HepG2 (cell line): ENCODE results near the gene FIZ1. TPM values are rescaled to one million over a fixed set of nuclear protein-coding genes. Genes with fewer than 3 reads are reported as not detected.
A peak's percentile ranks its signal among the peaks of the same experiment; 100 is the strongest.

ENCODE experiments used
- CBFB ChIP-seq: sonication (generic); formaldehyde crosslinking; IDR thresholded peaks from 2 replicates; pipeline ENCODE4 v1.4.0; 2020; ENCODE audit warnings: missing genetic modification reagents
- CCAR2 ChIP-seq: fragments of 200-400 bp; formaldehyde crosslinking; optimal IDR thresholded peaks from 2 replicates; pipeline ENCODE3; 2018; ENCODE audit warnings: low read depth, mild to moderate bottlenecking, low read length, moderate library complexity
- CHCHD3 ChIP-seq: sonication (generic); formaldehyde crosslinking; IDR thresholded peaks from 2 replicates; pipeline ENCODE4 v1.8.0; 2022; ENCODE audit warnings: mild to moderate bottlenecking, missing genetic modification reagents, moderate library complexity
- DMAP1 ChIP-seq: IDR thresholded peaks from 2 replicates; pipeline ENCODE4 v1.6.1; 2016
- FOXO1 ChIP-seq: sonication (generic); formaldehyde crosslinking; IDR thresholded peaks from 2 replicates; pipeline ENCODE4 v1.4.0; 2020; ENCODE audit warnings: missing genetic modification reagents
- GABPB1 ChIP-seq: IDR thresholded peaks from 2 replicates; pipeline ENCODE4 v1.6.1; 2016; ENCODE audit warnings: mild to moderate bottlenecking, missing genetic modification reagents, moderate library complexity, missing compliant biosample characterization
- GATAD2A ChIP-seq: IDR thresholded peaks from 2 replicates; pipeline ENCODE4 v1.6.1; 2016
- GTF3A ChIP-seq: sonication (generic); formaldehyde crosslinking; conservative IDR thresholded peaks from 2 replicates; pipeline ENCODE4 v1.4.0; 2020; ENCODE audit warnings: mild to moderate bottlenecking, missing genetic modification reagents
- GZF1 ChIP-seq: sonication (generic); formaldehyde crosslinking; IDR thresholded peaks from 2 replicates; pipeline ENCODE4 v1.5.1; 2020; ENCODE audit warnings: mild to moderate bottlenecking, missing genetic modification reagents
- IRX3 ChIP-seq: sonication (generic); formaldehyde crosslinking; IDR thresholded peaks from 2 replicates; pipeline ENCODE4 v1.8.1; 2023; ENCODE audit warnings: mild to moderate bottlenecking, low read depth, missing genetic modification reagents, borderline replicate concordance
- MXD4 ChIP-seq: IDR thresholded peaks from 2 replicates; pipeline ENCODE4 v1.6.1; 2016; ENCODE audit warnings: mild to moderate bottlenecking, missing biosample characterization, missing genetic modification reagents
- NFATC3 ChIP-seq: sonication (generic); formaldehyde crosslinking; IDR thresholded peaks from 2 replicates; pipeline ENCODE4 v1.5.1; 2020; ENCODE audit warnings: mild to moderate bottlenecking, missing genetic modification reagents
- NFYC ChIP-seq: IDR thresholded peaks from 2 replicates; pipeline ENCODE4 v1.6.1; 2016; ENCODE audit warnings: missing genetic modification reagents, missing compliant biosample characterization
- POGZ ChIP-seq: sonication (generic); formaldehyde crosslinking; IDR thresholded peaks from 2 replicates; pipeline ENCODE4 v1.4.0; 2020; ENCODE audit warnings: mild to moderate bottlenecking, missing genetic modification reagents
- RNF2 ChIP-seq: fragments of 450-650 bp; conservative IDR thresholded peaks from 2 replicates; pipeline ENCODE4 v1.6.1; 2016; ENCODE audit warnings: low read depth
- SALL1 ChIP-seq: sonication (generic); formaldehyde crosslinking; IDR thresholded peaks from 2 replicates; pipeline ENCODE4 v1.8.0; 2022; ENCODE audit warnings: mild to moderate bottlenecking, missing genetic modification reagents
- SALL2 ChIP-seq: sonication (generic); formaldehyde crosslinking; IDR thresholded peaks from 2 replicates; pipeline ENCODE4 v1.8.1; 2023; ENCODE audit warnings: mild to moderate bottlenecking, missing genetic modification reagents, inconsistent platforms
- SATB2 ChIP-seq: sonication (generic); formaldehyde crosslinking; IDR thresholded peaks from 2 replicates; pipeline ENCODE4 v1.5.0; 2020; ENCODE audit warnings: missing genetic modification reagents
- TARDBP ChIP-seq: sonication (generic); formaldehyde crosslinking; IDR thresholded peaks from 2 replicates; pipeline ENCODE4 v1.8.0; 2022; ENCODE audit warnings: mild to moderate bottlenecking, missing genetic modification reagents
- ZBTB8A ChIP-seq: sonication (generic); formaldehyde crosslinking; IDR thresholded peaks from 2 replicates; pipeline ENCODE4 v1.4.0; 2020; ENCODE audit warnings: mild to moderate bottlenecking, low read depth, missing genetic modification reagents, borderline replicate concordance
- ZNF235 ChIP-seq: sonication (generic); formaldehyde crosslinking; IDR thresholded peaks from 2 replicates; pipeline ENCODE4 v1.8.1; 2023; ENCODE audit warnings: mild to moderate bottlenecking, missing genetic modification reagents, borderline replicate concordance
- ZNF24 ChIP-seq: fragments of 450-650 bp; IDR thresholded peaks from 2 replicates; pipeline ENCODE4 v1.6.1; 2017; ENCODE audit warnings: antibody characterized with exemption, mild to moderate bottlenecking
- polyA plus RNA-seq, 8 experiments: library from polyadenylated mRNA; depleted of rRNA in 3 of 8; stranded (reverse) in 7 of 8; unstranded in 1 of 8; fragments of >200 nt; fragmentation: Illumina TruSeq in 4 of 8; extraction: Trizol in 4 of 8; gene quantifications; 2 replicates each; pipeline versions ENCODE4 v1.2.1 to v1.2.3, GENCODE V29; 2011 to 2016; ENCODE audit warnings: low read depth in 4 of 8, missing spikeins in 1 of 8, mixed read lengths in 1 of 8; ENCODE audit not compliant: insufficient read depth in 1 of 8
- total RNA-seq, 5 experiments: library from RNA; depleted of rRNA; stranded (reverse); fragments of >200 nt; fragmentation: Illumina TruSeq; extraction: Trizol; gene quantifications; 2 replicates each; pipeline ENCODE4 v1.2.3, GENCODE V29; 2016; ENCODE audit warnings: low read depth in 1 of 5
- TF ChIP-seq, protein P1 (sequence below): sonication (generic); formaldehyde crosslinking; IDR thresholded peaks from 2 replicates; pipeline ENCODE4 v1.4.0; 2020; ENCODE audit warnings: low read depth, missing genetic modification reagents
- TF ChIP-seq, protein P2 (sequence below): sonication (generic); formaldehyde crosslinking; IDR thresholded peaks from 2 replicates; pipeline ENCODE4 v1.5.0; 2020; ENCODE audit warnings: missing genetic modification reagents
- TF ChIP-seq, protein P3 (sequence below): sonication (generic); formaldehyde crosslinking; IDR thresholded peaks from 2 replicates; pipeline ENCODE4 v1.4.0; 2020; ENCODE audit warnings: missing genetic modification reagents
- TF ChIP-seq, protein P4 (sequence below): sonication (generic); formaldehyde crosslinking; IDR thresholded peaks from 2 replicates; pipeline ENCODE4 v1.4.0; 2020; ENCODE audit warnings: missing genetic modification reagents

The FIZ1 gene
- total and polyA plus RNA-seq, 2 of the 13 experiments (the other 11 are each of a cell fraction or from before 2014, with no cell fraction given): 3.6 to 5.9 TPM

DNA sequence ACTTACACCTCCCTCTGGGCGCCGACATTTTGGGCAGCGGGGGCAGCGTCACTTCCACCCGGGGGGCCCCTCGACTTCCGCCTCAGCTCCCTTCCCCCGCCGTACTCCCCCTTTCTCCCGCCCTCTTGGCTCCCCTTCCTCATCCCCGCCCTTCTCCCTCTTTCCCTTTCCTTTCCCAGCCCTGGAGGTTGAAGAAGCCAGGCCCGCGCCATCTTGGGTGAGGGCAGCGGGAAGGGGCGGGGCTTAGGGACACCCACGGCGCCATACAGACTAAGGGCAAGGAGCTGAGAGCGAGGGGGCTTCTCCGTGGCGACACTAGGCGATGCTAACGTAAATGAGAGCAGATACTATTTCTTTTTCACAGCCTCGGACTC, at the start of gene FIZ1 (continued):
- TF ChIP-seq, protein P1, sequence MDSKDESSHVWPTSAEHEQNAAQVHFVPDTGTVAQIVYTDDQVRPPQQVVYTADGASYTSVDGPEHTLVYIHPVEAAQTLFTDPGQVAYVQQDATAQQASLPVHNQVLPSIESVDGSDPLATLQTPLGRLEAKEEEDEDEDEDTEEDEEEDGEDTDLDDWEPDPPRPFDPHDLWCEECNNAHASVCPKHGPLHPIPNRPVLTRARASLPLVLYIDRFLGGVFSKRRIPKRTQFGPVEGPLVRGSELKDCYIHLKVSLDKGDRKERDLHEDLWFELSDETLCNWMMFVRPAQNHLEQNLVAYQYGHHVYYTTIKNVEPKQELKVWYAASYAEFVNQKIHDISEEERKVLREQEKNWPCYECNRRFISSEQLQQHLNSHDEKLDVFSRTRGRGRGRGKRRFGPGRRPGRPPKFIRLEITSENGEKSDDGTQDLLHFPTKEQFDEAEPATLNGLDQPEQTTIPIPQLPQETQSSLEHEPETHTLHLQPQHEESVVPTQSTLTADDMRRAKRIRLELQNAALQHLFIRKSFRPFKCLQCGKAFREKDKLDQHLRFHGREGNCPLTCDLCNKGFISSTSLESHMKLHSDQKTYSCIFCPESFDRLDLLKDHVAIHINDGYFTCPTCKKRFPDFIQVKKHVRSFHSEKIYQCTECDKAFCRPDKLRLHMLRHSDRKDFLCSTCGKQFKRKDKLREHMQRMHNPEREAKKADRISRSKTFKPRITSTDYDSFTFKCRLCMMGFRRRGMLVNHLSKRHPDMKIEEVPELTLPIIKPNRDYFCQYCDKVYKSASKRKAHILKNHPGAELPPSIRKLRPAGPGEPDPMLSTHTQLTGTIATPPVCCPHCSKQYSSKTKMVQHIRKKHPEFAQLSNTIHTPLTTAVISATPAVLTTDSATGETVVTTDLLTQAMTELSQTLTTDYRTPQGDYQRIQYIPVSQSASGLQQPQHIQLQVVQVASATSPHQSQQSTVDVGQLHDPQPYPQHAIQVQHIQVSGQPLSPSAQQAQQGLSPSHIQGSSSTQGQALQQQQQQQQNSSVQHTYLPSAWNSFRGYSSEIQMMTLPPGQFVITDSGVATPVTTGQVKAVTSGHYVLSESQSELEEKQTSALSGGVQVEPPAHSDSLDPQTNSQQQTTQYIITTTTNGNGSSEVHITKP: peak; percentile 62; the same call in 1 of the 2 replicates
- TF ChIP-seq CBFB (CRISPR knock-in tag) (peak; percentile 9; the same call in 1 of the 2 replicates), POGZ (CRISPR knock-in tag) (peak; percentile 31; the same call in 1 of the 2 replicates), GATAD2A (CRISPR knock-in tag) (no peak; the same call in 1 of the 2 replicates), NFATC3 (CRISPR knock-in tag) (no peak), IRX3 (no peak), TARDBP (CRISPR knock-in tag) (0 out of 2 replicates have a peak, but pooled peaks have one; percentile 34), GTF3A (CRISPR knock-in tag) (0 out of 2 replicates have a peak, but pooled peaks have one; percentile 67), ZBTB8A (CRISPR knock-in tag) (no peak), SALL1 (no peak), RNF2 (no peak), CHCHD3 (CRISPR knock-in tag) (no peak), SATB2 (CRISPR knock-in tag) (no peak), ZNF235 (CRISPR knock-in tag) (no peak), GZF1 (CRISPR knock-in tag) (no peak), DMAP1 (0 out of 2 replicates have a peak, but pooled peaks have one; percentile 49), NFYC (CRISPR knock-in tag) (peak; percentile 25; the same call in 1 of the 2 replicates), FOXO1 (CRISPR knock-in tag) (no peak), GABPB1 (CRISPR knock-in tag) (peak; percentile 95), SALL2 (CRISPR knock-in tag) (0 out of 2 replicates have a peak, but pooled peaks have one; percentile 81), ZNF24 (no peak), MXD4 (CRISPR knock-in tag) (0 out of 2 replicates have a peak, but pooled peaks have one; percentile 42), CCAR2 (no peak)
- TF ChIP-seq, protein P2, sequence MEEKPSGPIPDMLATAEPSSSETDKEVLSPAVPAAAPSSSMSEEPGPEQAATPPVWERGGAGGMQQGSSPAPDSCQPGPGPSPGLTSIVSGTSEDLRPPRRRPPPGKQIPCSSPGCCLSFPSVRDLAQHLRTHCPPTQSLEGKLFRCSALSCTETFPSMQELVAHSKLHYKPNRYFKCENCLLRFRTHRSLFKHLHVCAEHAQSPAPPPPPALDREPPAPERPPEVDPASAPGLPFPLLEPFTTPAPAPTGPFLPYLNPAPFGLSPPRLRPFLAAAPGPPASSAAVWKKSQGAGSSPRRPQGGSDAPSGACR: no peak
- TF ChIP-seq, protein P3, sequence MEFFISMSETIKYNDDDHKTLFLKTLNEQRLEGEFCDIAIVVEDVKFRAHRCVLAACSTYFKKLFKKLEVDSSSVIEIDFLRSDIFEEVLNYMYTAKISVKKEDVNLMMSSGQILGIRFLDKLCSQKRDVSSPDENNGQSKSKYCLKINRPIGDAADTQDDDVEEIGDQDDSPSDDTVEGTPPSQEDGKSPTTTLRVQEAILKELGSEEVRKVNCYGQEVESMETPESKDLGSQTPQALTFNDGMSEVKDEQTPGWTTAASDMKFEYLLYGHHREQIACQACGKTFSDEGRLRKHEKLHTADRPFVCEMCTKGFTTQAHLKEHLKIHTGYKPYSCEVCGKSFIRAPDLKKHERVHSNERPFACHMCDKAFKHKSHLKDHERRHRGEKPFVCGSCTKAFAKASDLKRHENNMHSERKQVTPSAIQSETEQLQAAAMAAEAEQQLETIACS (CRISPR knock-in tag): no peak
- TF ChIP-seq, protein P4, sequence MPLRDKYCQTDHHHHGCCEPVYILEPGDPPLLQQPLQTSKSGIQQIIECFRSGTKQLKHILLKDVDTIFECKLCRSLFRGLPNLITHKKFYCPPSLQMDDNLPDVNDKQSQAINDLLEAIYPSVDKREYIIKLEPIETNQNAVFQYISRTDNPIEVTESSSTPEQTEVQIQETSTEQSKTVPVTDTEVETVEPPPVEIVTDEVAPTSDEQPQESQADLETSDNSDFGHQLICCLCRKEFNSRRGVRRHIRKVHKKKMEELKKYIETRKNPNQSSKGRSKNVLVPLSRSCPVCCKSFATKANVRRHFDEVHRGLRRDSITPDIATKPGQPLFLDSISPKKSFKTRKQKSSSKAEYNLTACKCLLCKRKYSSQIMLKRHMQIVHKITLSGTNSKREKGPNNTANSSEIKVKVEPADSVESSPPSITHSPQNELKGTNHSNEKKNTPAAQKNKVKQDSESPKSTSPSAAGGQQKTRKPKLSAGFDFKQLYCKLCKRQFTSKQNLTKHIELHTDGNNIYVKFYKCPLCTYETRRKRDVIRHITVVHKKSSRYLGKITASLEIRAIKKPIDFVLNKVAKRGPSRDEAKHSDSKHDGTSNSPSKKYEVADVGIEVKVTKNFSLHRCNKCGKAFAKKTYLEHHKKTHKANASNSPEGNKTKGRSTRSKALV (CRISPR knock-in tag): no peak; the same call in 1 of the 2 replicates
